Measurements from ENCODE around the gene SEPTIN10. TPM values are rescaled to one million over a fixed set of nuclear protein-coding genes. Genes with fewer than 3 reads are reported as not detected.

The SEPTIN10 gene
- total RNA-seq, 1 donor from 2014 or later, result 107 TPM

DNA sequence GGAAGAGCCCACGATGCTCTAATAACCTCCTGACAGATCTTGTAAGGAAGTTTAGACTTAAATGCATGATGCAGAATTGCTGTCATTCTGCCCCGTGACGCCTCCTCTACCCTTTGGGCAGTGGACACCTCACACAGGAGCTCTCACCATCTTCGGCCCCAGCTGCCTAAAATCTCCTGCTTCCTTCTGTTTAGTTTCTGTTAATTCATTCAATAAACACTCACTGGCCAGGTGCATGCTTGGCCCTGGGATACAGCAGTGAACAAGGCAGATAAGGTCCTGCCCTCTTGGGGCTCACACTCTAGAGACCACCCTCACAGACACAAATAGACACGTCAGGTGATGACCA lies 81.1 kb downstream of the SEPTIN10 start:
- TF ChIP-seq POLR2AphosphoS5 (IDR thresholded peaks at IDR 0.05; ENCODE audit: insufficient read depth in 1 of 2, low read depth in 1 of 2) (no peak), POLR2A (IDR thresholded peaks at IDR 0.05) (no peak)
- TF ChIP-seq, protein P1, sequence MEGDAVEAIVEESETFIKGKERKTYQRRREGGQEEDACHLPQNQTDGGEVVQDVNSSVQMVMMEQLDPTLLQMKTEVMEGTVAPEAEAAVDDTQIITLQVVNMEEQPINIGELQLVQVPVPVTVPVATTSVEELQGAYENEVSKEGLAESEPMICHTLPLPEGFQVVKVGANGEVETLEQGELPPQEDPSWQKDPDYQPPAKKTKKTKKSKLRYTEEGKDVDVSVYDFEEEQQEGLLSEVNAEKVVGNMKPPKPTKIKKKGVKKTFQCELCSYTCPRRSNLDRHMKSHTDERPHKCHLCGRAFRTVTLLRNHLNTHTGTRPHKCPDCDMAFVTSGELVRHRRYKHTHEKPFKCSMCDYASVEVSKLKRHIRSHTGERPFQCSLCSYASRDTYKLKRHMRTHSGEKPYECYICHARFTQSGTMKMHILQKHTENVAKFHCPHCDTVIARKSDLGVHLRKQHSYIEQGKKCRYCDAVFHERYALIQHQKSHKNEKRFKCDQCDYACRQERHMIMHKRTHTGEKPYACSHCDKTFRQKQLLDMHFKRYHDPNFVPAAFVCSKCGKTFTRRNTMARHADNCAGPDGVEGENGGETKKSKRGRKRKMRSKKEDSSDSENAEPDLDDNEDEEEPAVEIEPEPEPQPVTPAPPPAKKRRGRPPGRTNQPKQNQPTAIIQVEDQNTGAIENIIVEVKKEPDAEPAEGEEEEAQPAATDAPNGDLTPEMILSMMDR (IDR thresholded peaks at IDR 0.05), result no peak
- no peak overlapping the region for H3K4me3 ChIP-seq
- H3K36me3 ChIP-seq, result no peaks in the 10 kb centered on the region
- H3K27ac ChIP-seq, result no peak overlapping the region
- peaks cover 7% of the 10 kb centered on the region for H3K4me1 ChIP-seq
- no peaks in the 10 kb centered on the region for H3K9me3 ChIP-seq
- intact Hi-C loops (cut with DNase I), result no loop called here
- DNase-seq (ENCODE audit: extremely low spot score in 2 of 2), result no peak
- H3K27me3 ChIP-seq, result no peaks in the 10 kb centered on the region

DNA sequence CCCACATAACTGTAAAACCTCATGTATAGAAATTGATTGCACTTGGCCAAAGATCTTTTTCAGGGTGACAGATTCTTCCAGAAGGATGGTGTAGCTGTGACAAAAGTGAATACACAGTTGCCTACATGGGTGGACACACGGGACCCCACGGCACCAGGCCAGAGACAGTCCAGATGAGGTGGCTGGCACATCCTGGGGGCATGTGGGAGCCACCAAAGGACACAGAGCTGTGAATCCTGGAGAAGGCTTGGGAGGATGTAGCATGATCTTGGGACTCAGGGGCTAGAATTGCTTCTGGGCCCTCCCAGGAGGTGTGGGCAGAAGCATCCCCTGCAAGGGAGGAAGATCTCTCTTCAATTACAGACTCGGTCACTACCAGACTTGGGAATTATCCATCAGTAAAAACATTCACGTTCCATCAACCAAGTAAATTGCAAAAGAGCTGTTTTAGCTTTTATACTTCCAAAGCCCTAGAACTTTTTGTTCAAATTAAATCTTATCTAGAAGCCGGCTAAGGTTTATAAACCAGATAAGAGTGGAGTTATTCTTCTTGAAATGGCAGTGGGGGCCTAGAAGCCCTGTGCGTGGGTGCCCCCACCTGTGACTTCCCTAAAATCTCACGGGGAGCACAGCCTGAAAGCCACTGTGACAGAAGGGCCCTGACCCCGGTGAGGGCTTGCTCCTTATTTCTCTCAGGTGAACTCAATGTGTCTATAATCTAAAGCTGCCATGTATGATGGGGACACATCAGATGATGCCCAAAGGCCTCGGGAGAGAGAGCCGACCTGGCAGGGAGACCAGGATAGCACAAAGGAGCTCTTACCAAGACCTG lies 81.7 kb downstream of the SEPTIN10 start:
- intact Hi-C loops (cut with DNase I), result no loop called here
- Histone ChIP-seq H3K4me3 (no peak overlapping the region), H3K4me1 (peaks cover 7% of the 10 kb centered on the region), H3K27me3 (no peaks in the 10 kb centered on the region), H3K27ac (no peak overlapping the region), H3K36me3 (no peaks in the 10 kb centered on the region), H3K9me3 (no peaks in the 10 kb centered on the region)
- TF ChIP-seq, protein P1 (IDR thresholded peaks at IDR 0.05), result no peak
- TF ChIP-seq POLR2AphosphoS5 (IDR thresholded peaks at IDR 0.05; ENCODE audit: insufficient read depth in 1 of 2, low read depth in 1 of 2) (no peak), POLR2A (IDR thresholded peaks at IDR 0.05) (no peak)
- peak in 1 of 2 donors; percentile 56 for DNase-seq (ENCODE audit: extremely low spot score in 2 of 2)

DNA sequence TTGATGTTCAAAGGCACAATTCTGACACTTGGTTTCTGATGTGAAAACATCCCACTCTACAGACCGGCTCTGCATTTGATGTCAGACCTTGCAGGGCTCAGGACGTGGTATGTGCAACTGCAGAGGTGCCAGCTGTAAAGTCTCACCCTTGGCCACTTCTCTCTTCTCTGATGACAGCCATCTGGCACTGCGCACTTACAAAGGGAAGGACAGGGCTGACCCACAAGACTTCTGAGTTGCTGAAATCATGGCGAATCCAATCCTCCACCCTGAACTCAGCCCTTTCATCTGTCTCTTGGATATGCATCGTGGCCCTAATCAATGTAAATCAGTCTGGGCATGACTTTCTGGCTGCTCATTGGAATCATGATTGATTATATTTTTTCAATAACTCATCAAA lies 82.5 kb downstream of the SEPTIN10 start:
- H3K27ac ChIP-seq, result no peak overlapping the region

DNA sequence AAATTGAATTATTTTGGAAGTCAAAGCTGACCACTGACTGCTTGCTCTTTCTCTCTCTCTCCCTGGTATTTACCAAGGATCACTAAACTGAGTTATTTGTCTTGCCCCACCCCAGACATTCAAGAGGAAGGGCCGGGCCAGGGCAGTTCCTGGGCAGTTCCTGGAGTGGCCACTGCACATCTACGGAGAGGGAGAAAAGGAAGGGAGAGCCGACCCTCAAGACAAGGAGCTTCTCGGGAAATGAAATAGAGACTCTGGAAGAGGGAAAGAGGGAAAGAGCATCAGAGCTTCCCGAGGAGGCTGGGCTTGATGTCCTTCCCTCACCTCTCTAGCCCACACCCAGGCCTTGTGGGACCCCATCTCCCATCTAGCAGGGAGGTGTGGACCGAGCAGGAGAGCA lies 83.1 kb downstream of the SEPTIN10 start:
- Histone ChIP-seq H3K36me3 (no peaks in the 10 kb centered on the region), H3K4me3 (no peak overlapping the region), H3K27me3 (no peaks in the 10 kb centered on the region), H3K9me3 (no peaks in the 10 kb centered on the region), H3K4me1 (peaks cover 7% of the 10 kb centered on the region), H3K27ac (no peak overlapping the region)
- intact Hi-C loops (cut with DNase I), result no loop called here
- TF ChIP-seq, protein P1 (IDR thresholded peaks at IDR 0.05), result no peak
- TF ChIP-seq POLR2AphosphoS5 (IDR thresholded peaks at IDR 0.05; ENCODE audit: insufficient read depth in 1 of 2, low read depth in 1 of 2), result no peak
- no peak for TF ChIP-seq POLR2A (IDR thresholded peaks at IDR 0.05)
- peak in 1 of 2 donors; percentile 77 for DNase-seq (ENCODE audit: extremely low spot score in 2 of 2)

More for the DNA sequence above, 82.5 kb downstream of the SEPTIN10 start:
- Histone ChIP-seq H3K9me3 (no peaks in the 10 kb centered on the region), H3K27me3 (no peaks in the 10 kb centered on the region), H3K4me3 (no peak overlapping the region), H3K4me1 (peaks cover 7% of the 10 kb centered on the region), H3K36me3 (no peaks in the 10 kb centered on the region)
- intact Hi-C loops (cut with DNase I), result no loop called here
- TF ChIP-seq, protein P1 (IDR thresholded peaks at IDR 0.05), result no peak
- TF ChIP-seq POLR2AphosphoS5 (IDR thresholded peaks at IDR 0.05; ENCODE audit: insufficient read depth in 1 of 2, low read depth in 1 of 2) (no peak), POLR2A (IDR thresholded peaks at IDR 0.05) (no peak)
- peak in 1 of 2 donors; percentile 76 for DNase-seq (ENCODE audit: extremely low spot score in 2 of 2)

Measured in vagina (tissue), 2 donors.